ENCODE measurements around the gene STRA8. TPM values are rescaled to one million over a fixed set of nuclear protein-coding genes. Genes with fewer than 3 reads are reported as not detected.

STRA8 gene
- total RNA-seq, 1 experiment from 2014 or later = not detected

- Mint-ChIP-seq H3K27me3 (ENCODE audit: low read depth) (no peaks in the 10 kb centered on the region), H3K4me1 (peaks cover 0 to 2% of the 10 kb centered on the region in 2 experiments; a peak in 3 of 4 replicates), H3K36me3 (ENCODE audit: insufficient read depth in 1 of 3, low read depth in 3 of 3) (peaks cover 6 to 54% (median 23%) of the 10 kb centered on the region in 3 experiments), H3K4me3 (no peak overlapping the region), H3K9me3 (no peaks in the 10 kb centered on the region), H3K27ac (no peak overlapping the region)
- no peak overlapping the region for H2BK20ac ChIP-seq (ENCODE audit: low read depth, low read length, poor library complexity, severe bottlenecking)
- H2BK15ac ChIP-seq (ENCODE audit: low read depth, low read length) = no peak overlapping the region
- H2BK12ac ChIP-seq (ENCODE audit: insufficient read length, low read depth, low read length) = no peak overlapping the region
- H3K4me2 ChIP-seq (ENCODE audit: insufficient read depth, insufficient read length, low read length) = no peak overlapping the region
- no peak overlapping the region for H3K4ac ChIP-seq (ENCODE audit: low read depth, low read length)
- H3K9ac ChIP-seq (ENCODE audit: extremely low read depth, insufficient read length, low read length) = no peak overlapping the region
- DNase-seq = no peak
- no peaks in the 10 kb centered on the region for H3K27me3 ChIP-seq (ENCODE audit: insufficient read depth, low read length)
- H3K14ac ChIP-seq (ENCODE audit: insufficient read depth, low read length) = no peak overlapping the region
- no peaks in the 10 kb centered on the region for H3K4me1 ChIP-seq (ENCODE audit: insufficient read depth, low read length)
- no peak overlapping the region for H3K23ac ChIP-seq (ENCODE audit: insufficient read length, low read depth, low read length)
- whole genome bisulfite sequencing (ENCODE audit: extremely low coverage, insufficient read length, low lambda C conversion rate) = no CpG with 5 or more reads among the region's 12 CpGs
- no peaks in the 10 kb centered on the region for H4K20me1 ChIP-seq (ENCODE audit: control insufficient read depth, insufficient read depth, insufficient read length)
- no peak overlapping the region for H4K8ac ChIP-seq (replicated peaks; ENCODE audit: insufficient read length, low read depth, low read length)
- H3K56ac ChIP-seq (ENCODE audit: insufficient read length, low read depth, low read length) = no peak overlapping the region
- no peak overlapping the region for H3K27ac ChIP-seq (ENCODE audit: insufficient read length, low read depth, low read length)
- no peaks in the 10 kb centered on the region for H3K9me3 ChIP-seq (ENCODE audit: control insufficient read depth, low read depth, low read length)
- no peak overlapping the region for H3T11ph ChIP-seq (ENCODE audit: low read length)
- no peak overlapping the region for H2BK120ac ChIP-seq (ENCODE audit: low read depth, low read length, poor library complexity, severe bottlenecking)
- no peak overlapping the region for H2AK5ac ChIP-seq (ENCODE audit: insufficient read length, low read length)
- H3K18ac ChIP-seq (ENCODE audit: insufficient read length, low read depth, low read length) = no peak overlapping the region
- no peak overlapping the region for H4K5ac ChIP-seq (ENCODE audit: insufficient read length, low read depth, low read length)
- no peak for TF ChIP-seq CTCF (conservative IDR thresholded peaks at IDR 0.05)
- H2AFZ ChIP-seq (ENCODE audit: low read length) = no peak overlapping the region
- H3K23me2 ChIP-seq (ENCODE audit: insufficient read length, low read depth, low read length, poor library complexity, severe bottlenecking) = no peaks in the 10 kb centered on the region
- H2BK5ac ChIP-seq (ENCODE audit: insufficient read length, low read length) = no peak overlapping the region
- H4K91ac ChIP-seq (ENCODE audit: insufficient read length, low read depth, low read length) = no peak overlapping the region
- H3K79me2 ChIP-seq (ENCODE audit: insufficient read depth, low read length) = no peaks in the 10 kb centered on the region
- H3K79me1 ChIP-seq (ENCODE audit: insufficient read depth, low read depth, low read length, poor library complexity, severe bottlenecking) = no peaks in the 10 kb centered on the region
These were observed 39.0 kb upstream of the STRA8 start for GRCh38 chr7:135194494-135195095.

Data from H9 (cell line).